Endothelial cell (in vitro differentiated cells): ENCODE measurements around the gene HS2ST1. TPM values are rescaled to one million over a fixed set of nuclear protein-coding genes. Genes with fewer than 3 reads are reported as not detected.
"Not testable (repeated sequence)": the region's sequence is repeated elsewhere in the genome, so short reads cannot be mapped to it uniquely, and the experiment has no call there.

ENCODE experiments used
- DNase-seq: peaks from one replicate; pipeline ENCODE4 v3.0.0; 2021; ENCODE audit warnings: low spot score
- H3K27ac Mint-ChIP-seq: one replicate; pipeline ENCODE4 v1.8.0; 2021; ENCODE audit warnings: mixed read lengths, inconsistent platforms; ENCODE audit not compliant: unreplicated experiment
- H3K27me3 Mint-ChIP-seq: one replicate; pipeline ENCODE4 v1.8.0; 2021; ENCODE audit warnings: mild to moderate bottlenecking, moderate library complexity, mixed read lengths, inconsistent platforms; ENCODE audit not compliant: unreplicated experiment
- H3K36me3 Mint-ChIP-seq: one replicate; pipeline ENCODE4 v1.8.0; 2021; ENCODE audit warnings: mild to moderate bottlenecking, low read depth, mixed read lengths, inconsistent platforms; ENCODE audit not compliant: unreplicated experiment
- H3K4me1 Mint-ChIP-seq: one replicate; pipeline ENCODE4 v1.8.0; 2021; ENCODE audit warnings: mild to moderate bottlenecking, mixed read lengths, inconsistent platforms; ENCODE audit not compliant: unreplicated experiment
- H3K4me3 Mint-ChIP-seq: one replicate; pipeline ENCODE4 v1.8.0; 2021; ENCODE audit warnings: mild to moderate bottlenecking, mixed read lengths, inconsistent platforms; ENCODE audit not compliant: unreplicated experiment
- H3K9me3 Mint-ChIP-seq: one replicate; pipeline ENCODE4 v1.8.0; 2021; ENCODE audit warnings: mixed read lengths, inconsistent platforms; ENCODE audit not compliant: unreplicated experiment
- CTCF ChIP-seq: fragments of 200-600 bp; sonication (generic); IDR thresholded peaks from one replicate; pipeline ENCODE4 v1.5.0; 2021; ENCODE audit warnings: antibody characterized with exemption; ENCODE audit not compliant: unreplicated experiment
- total RNA-seq: library from RNA; stranded (reverse); fragmentation: NEBNext Ultra II Directional; extraction: Animal tissue kit (Norgen Biotek cat#: 25700); gene quantifications from one replicate; pipeline ENCODE4 v1.2.1, GENCODE V29; 2021; ENCODE audit not compliant: unreplicated experiment

HS2ST1 gene
- total RNA-seq, 1 donor from 2014 or later, result 22.1 TPM

- H3K27ac Mint-ChIP-seq, result no peak overlapping the region
- H3K27me3 Mint-ChIP-seq, result no peaks in the 10 kb centered on the region
- no peak for TF ChIP-seq CTCF
- H3K36me3 Mint-ChIP-seq, result peaks cover 3% of the 10 kb centered on the region
- no peak overlapping the region for H3K4me3 Mint-ChIP-seq
- DNase-seq, result no peak
- H3K9me3 Mint-ChIP-seq, result no peaks in the 10 kb centered on the region
- H3K4me1 Mint-ChIP-seq, result peaks cover 2% of the 10 kb centered on the region
Measured at GRCh38 chr1:86871001-86871400, 43.4 kb upstream of the HS2ST1 start.

DNA sequence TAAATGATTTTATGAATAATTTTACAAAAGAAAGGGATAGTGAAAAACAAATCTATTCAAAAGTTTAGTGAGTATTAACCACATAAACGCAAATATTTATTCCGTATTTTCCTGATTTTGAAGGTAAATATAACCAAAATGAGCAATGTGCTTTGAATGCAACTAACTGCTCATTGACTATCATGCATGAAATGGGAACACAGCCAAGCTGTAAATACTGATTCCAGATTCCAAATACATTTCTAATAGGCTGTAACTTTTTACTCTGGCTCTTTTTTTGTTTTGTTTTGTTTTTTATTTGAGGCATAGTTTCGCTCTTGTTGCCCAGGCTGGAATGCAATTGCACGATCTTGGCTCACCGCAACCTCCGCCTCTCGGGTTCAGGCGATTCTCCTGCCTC lies 42.3 kb upstream of the HS2ST1 start:
- Mint-ChIP-seq H3K27me3 (no peaks in the 10 kb centered on the region), H3K36me3 (peaks cover 3% of the 10 kb centered on the region), H3K27ac (no peak overlapping the region), H3K4me3 (no peak overlapping the region), H3K4me1 (peaks cover 2% of the 10 kb centered on the region), H3K9me3 (no peaks in the 10 kb centered on the region)
- DNase-seq, result no peak
- TF ChIP-seq CTCF, result no peak

DNA sequence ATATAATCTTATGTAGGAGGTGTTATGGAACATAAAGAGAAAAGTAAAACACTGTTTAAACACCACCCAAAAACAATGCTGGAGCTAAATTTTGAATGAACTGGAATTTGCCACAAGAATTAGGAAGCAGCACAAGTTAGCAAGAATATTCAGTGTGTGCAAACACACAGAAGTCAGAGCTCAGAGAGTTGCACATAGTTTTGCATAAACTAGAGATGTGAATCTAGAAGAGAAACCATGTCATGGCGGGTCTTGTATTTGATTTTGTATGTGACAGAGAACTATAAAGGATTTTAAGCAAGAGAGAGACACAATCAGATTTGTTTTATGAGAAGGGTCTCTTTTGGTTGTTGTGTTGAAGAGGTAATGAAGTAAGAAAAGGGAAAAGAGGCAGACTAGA lies 38.7 kb upstream of the HS2ST1 start:
- Mint-ChIP-seq H3K27ac (no peak overlapping the region), H3K4me3 (no peak overlapping the region), H3K36me3 (peaks cover 3% of the 10 kb centered on the region), H3K4me1 (no peaks in the 10 kb centered on the region), H3K9me3 (no peaks in the 10 kb centered on the region), H3K27me3 (no peaks in the 10 kb centered on the region)
- no peak for TF ChIP-seq CTCF
- no peak for DNase-seq

DNA sequence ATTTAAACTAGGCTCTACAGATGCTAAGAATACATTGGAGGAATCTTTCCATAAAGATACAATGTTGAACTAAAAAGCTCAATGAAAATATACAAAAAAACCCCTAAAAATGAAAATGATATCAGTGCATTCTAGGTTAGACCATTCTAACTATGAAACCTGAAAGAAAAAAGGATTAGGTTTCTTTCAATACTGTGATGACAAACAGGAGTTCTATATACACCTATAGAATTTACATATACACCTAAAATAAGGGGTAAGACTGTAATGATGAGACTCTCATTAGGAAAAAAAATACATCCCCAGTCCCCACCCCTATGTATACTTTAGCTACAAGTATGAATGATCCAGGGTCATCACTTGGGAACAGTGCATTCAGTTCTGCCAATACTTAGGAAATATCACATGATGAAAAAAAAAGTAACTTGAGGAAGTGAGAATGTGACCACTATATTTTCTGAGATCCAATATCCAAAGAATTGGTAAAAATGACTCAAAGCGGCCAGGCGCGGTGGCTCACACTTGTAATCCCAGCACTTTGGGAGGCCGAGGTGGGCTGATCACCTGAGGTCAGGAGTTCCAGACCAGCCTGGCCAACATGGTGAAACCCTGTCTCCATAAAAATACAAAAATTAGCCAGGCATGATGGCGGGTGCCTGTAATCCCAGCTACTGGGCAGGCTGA lies 26.8 kb upstream of the HS2ST1 start:
- no peak for DNase-seq
- Mint-ChIP-seq H3K27me3 (no peaks in the 10 kb centered on the region), H3K36me3 (peaks cover 8% of the 10 kb centered on the region), H3K9me3 (no peaks in the 10 kb centered on the region), H3K4me1 (peaks cover 5% of the 10 kb centered on the region), H3K4me3 (no peak overlapping the region), H3K27ac (no peak overlapping the region)
- TF ChIP-seq CTCF, result no peak

DNA sequence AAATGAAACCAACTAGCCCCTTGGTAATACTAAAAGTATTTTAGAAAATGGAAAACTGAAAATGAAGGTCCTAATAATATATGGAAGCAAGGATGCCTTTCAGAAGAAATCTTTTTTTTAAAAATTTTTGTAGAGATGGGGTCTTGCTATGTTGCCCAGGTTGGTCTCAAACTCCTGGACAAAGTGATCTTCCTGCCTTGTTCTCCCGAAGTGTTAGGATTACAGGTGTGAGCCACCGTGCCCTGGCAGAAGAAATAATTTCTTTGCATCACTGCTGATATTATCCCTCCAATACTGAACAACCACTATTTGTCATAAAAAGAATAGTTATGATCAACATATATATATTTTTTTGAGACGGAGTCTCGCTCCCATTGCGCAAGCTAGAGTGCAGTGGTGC lies 26.1 kb upstream of the HS2ST1 start:
- no peak overlapping the region for H3K27ac Mint-ChIP-seq

GRCh38 chr1:86899401-86899800 lies 15.0 kb upstream of the HS2ST1 start:
- H3K27me3 Mint-ChIP-seq, H3K9me3 Mint-ChIP-seq, H3K4me3 Mint-ChIP-seq, DNase-seq, H3K27ac Mint-ChIP-seq, H3K4me1 Mint-ChIP-seq: not testable (repeated sequence)
- H3K36me3 Mint-ChIP-seq, result peaks cover 12% of the 10 kb centered on the region

More for the DNA sequence above, 26.1 kb upstream of the HS2ST1 start:
- no peaks in the 10 kb centered on the region for H3K9me3 Mint-ChIP-seq
- DNase-seq, result no peak
- TF ChIP-seq CTCF, result no peak
- H3K36me3 Mint-ChIP-seq, result peaks cover 8% of the 10 kb centered on the region
- peaks cover 5% of the 10 kb centered on the region for H3K4me1 Mint-ChIP-seq
- H3K27me3 Mint-ChIP-seq, result no peaks in the 10 kb centered on the region
- H3K4me3 Mint-ChIP-seq, result no peak overlapping the region
